Neutrophil (primary cell): ENCODE measurements around the gene FAT1.

Source experiments
- H3K27ac ChIP-seq: fragments of 200-600 bp; sonication (generic); 2 replicates; pipeline ENCODE4 v1.5.1; 2016; ENCODE audit warnings: mild to moderate bottlenecking, moderate library complexity
- H3K27me3 ChIP-seq: fragments of 200-600 bp; sonication (generic); 2 replicates; pipeline ENCODE4 v1.6.0; 2016; ENCODE audit warnings: mild to moderate bottlenecking
- H3K36me3 ChIP-seq: fragments of 200-600 bp; sonication (generic); 2 replicates; pipeline ENCODE4 v1.5.1; 2017
- H3K4me1 ChIP-seq, 2 experiments: fragments of 200-600 bp in 1 of 2; sonication (generic) in 1 of 2; 1 replicate in 1 of 2; 2 replicates in 1 of 2; pipeline versions ENCODE4 v1.5.1 to v1.6.1; 2013 to 2016; ENCODE audit warnings: low read depth in 1 of 2, low read length in 1 of 2, mild to moderate bottlenecking in 1 of 2, moderate library complexity in 1 of 2; ENCODE audit not compliant: control insufficient read depth in 1 of 2, insufficient read depth in 1 of 2
- H3K4me3 ChIP-seq, 2 experiments: fragments of 200-600 bp in 1 of 2; sonication (generic) in 1 of 2; 1 replicate in 1 of 2; 2 replicates in 1 of 2; pipeline ENCODE4 v1.5.1; 2013 to 2016; ENCODE audit warnings: low read depth in 1 of 2, low read length in 1 of 2, mild to moderate bottlenecking in 1 of 2, moderate library complexity in 1 of 2
- H3K9me3 ChIP-seq: fragments of 200-600 bp; sonication (generic); 2 replicates; pipeline ENCODE4 v1.5.1; 2016
- CTCF ChIP-seq: fragments of 200-600 bp; sonication (generic); IDR thresholded peaks from 2 replicates; pipeline ENCODE4 v1.5.1; 2016; ENCODE audit warnings: antibody characterized with exemption

Gene FAT1

DNA sequence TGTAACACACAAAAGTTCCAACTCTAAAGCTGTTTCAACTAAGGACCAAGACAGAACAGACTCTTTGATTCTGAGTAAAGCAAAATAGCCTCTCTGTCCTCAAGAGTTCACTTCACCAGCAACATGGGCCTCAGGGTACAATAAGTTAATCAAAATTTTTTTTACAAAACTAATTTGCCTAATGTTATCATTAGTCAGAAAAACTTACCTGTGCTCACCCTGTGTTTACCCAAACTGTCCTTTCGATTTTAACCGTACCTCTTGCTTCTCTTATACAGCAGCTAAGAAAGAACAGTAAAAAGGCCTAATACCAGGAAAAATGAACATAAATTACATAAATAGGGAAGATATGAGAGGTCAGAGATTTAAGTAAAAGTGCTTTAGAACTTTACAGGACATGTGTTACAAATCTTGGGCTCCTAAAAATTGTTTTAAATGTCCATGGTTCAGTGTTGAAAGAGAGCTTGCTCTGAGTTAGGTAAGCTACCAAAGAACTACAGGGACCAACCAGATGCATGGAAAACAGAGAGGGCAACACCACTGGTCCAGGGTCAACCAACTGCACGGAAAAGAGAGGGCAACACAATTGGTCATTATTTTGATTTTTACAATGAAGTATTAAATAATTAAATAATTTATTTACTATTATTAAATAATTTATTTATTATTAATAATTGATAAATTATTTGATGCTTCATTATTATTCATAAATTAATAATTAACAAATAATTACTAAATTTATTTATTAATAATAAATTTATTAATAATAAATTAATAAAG is 73.1 kb downstream of the FAT1 start:
- Histone ChIP-seq H3K36me3 (no peaks in the 10 kb centered on the region), H3K27me3 (no peaks in the 10 kb centered on the region), H3K4me1 (no peaks in the 10 kb centered on the region), H3K9me3 (no peaks in the 10 kb centered on the region), H3K4me3 (no peak overlapping the region), H3K27ac (no peak overlapping the region)
- no peak for TF ChIP-seq CTCF

GRCh38 chr4:186647821-186648220 is 75.8 kb downstream of the FAT1 start:
- Histone ChIP-seq H3K27ac (no peak overlapping the region), H3K36me3 (no peaks in the 10 kb centered on the region), H3K4me3 (no peak overlapping the region), H3K9me3 (no peaks in the 10 kb centered on the region), H3K27me3 (no peaks in the 10 kb centered on the region), H3K4me1 (no peaks in the 10 kb centered on the region)
- no peak for TF ChIP-seq CTCF

DNA sequence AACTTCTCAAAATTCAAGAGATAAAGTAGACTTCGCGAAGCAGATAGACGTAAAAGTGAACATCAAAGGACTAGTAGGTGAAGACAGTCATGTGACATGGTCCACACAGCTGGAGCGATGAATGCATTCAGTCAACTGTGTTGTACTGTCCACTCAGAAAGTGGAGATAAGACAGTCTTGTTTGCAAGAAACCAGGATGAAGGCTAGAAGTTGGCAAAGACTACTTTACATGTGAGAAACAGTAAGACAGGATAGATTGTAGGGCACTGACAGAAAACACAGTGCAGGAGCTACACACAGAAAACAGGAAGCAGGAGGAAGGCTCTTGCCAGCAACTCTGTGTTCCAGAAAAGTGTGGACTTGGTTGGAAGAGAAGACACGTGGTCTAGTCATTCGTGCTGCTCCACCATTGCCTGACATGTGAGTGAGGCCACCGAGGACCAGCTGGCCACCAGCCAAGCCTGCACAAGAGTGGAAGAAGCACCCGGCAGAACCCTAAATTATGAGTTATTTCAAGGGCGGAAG is 78.9 kb downstream of the FAT1 start:
- no peaks in the 10 kb centered on the region for H3K27me3 ChIP-seq
- no peak overlapping the region for H3K4me3 ChIP-seq
- H3K9me3 ChIP-seq: no peaks in the 10 kb centered on the region
- no peak for TF ChIP-seq CTCF
- no peaks in the 10 kb centered on the region for H3K4me1 ChIP-seq
- no peak overlapping the region for H3K27ac ChIP-seq
- no peaks in the 10 kb centered on the region for H3K36me3 ChIP-seq

DNA sequence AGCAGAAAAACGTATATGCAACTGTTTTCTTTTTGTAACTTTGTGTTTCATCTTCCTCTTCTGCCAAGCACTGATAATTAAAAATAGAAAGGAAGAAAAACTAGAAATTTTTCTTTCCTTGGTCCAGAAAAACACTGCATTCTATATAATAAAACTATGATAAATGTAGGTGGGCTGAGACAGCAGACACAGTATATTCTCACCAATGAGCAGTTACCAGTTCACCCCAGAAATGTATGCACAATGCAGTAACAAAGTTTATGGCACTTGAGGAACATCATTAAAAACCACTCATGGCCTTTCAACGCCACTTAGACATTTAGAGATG is 79.4 kb downstream of the FAT1 start:
- no peaks in the 10 kb centered on the region for H3K36me3 ChIP-seq
- no peaks in the 10 kb centered on the region for H3K4me1 ChIP-seq
- no peaks in the 10 kb centered on the region for H3K9me3 ChIP-seq
- H3K27me3 ChIP-seq: no peaks in the 10 kb centered on the region
- no peak overlapping the region for H3K4me3 ChIP-seq
- no peak overlapping the region for H3K27ac ChIP-seq
- TF ChIP-seq CTCF: no peak

DNA sequence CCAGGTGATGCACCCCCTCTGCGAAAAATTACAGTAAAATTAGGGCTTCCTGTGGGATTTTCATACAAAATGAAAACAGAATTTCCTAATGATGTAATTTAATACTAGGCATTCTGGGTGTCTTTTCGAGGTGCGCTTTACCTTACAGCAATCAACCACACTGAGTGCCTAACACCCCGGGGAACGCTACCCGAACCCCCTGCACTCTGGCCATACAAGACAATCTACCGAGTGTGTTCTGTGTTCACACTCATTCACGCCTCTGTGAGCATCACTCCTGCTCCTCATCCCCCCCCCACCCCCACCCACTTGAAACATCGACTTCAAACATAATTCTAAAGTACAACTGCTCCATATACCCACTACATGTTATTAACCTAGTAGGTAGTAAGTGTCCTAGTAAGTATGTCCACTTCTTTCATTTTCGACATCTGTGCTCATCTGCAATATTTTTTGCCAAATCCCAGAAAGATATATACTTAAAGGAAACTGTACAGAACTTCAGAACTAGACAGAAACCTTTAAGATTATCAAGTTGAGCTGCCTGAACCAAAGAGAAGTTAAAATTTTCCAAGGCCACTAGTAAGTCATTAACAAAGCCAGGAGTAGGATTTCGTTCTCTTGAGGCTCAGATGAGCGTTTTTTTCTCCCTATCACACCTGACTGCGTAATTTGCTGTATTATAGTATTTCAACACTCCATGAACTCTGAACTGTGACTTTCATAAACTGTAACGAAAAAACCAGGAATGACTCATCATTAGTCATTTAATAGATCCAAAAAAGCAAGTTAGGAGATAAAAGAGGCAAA is 80.0 kb downstream of the FAT1 start:
- Histone ChIP-seq H3K27me3 (no peaks in the 10 kb centered on the region), H3K9me3 (no peaks in the 10 kb centered on the region), H3K27ac (no peak overlapping the region), H3K4me3 (no peak overlapping the region), H3K4me1 (no peaks in the 10 kb centered on the region), H3K36me3 (no peaks in the 10 kb centered on the region)
- TF ChIP-seq CTCF: no peak
